Suprapubic skin (tissue), 3 donors: Measurements from ENCODE around the gene TNFAIP8L3.

Source experiments
- POLR2AphosphoS5 ChIP-seq, 3 donors: sonication (generic); formaldehyde crosslinking; IDR thresholded peaks; one replicate each; pipeline ENCODE4 v1.6.1; 2017; ENCODE audit warnings: antibody characterized with exemption in 3 of 3
- TF ChIP-seq, protein P1 (sequence below), 2 donors: fragments of 200-600 bp in 1 of 2; fragments of 450-650 bp in 1 of 2; sonication (generic) in 1 of 2; IDR thresholded peaks; one replicate each; pipeline ENCODE4 v1.5.1; 2016 to 2019; ENCODE audit warnings: antibody characterized with exemption in 2 of 2, mild to moderate bottlenecking in 1 of 2, moderate library complexity in 1 of 2

DNA sequence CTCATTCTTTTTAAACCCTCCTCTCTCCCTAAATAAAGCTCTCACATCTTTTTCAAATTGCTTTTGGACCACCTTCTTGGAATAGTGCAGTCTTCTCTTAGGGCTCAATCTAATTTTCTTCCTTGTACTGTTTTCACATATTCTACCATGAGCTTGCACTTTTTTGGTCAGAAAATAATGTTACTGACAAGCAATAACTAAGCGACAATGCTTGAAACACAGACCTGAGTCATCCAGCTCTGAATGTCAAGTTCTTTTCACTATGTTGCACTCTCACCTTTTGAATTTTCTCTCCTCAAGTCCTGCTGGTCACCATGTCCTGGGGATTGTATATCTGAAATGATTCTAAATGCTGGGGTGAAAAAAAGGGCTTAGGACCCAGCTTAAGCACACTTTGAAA lies 8.9 kb downstream of the TNFAIP8L3 start:
- TF ChIP-seq POLR2AphosphoS5 (IDR thresholded peaks at IDR 0.05): no peak
- TF ChIP-seq, protein P1, sequence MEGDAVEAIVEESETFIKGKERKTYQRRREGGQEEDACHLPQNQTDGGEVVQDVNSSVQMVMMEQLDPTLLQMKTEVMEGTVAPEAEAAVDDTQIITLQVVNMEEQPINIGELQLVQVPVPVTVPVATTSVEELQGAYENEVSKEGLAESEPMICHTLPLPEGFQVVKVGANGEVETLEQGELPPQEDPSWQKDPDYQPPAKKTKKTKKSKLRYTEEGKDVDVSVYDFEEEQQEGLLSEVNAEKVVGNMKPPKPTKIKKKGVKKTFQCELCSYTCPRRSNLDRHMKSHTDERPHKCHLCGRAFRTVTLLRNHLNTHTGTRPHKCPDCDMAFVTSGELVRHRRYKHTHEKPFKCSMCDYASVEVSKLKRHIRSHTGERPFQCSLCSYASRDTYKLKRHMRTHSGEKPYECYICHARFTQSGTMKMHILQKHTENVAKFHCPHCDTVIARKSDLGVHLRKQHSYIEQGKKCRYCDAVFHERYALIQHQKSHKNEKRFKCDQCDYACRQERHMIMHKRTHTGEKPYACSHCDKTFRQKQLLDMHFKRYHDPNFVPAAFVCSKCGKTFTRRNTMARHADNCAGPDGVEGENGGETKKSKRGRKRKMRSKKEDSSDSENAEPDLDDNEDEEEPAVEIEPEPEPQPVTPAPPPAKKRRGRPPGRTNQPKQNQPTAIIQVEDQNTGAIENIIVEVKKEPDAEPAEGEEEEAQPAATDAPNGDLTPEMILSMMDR (IDR thresholded peaks at IDR 0.05): no peak
